Breast epithelium (tissue), 4 donors: ENCODE measurements around the gene POLR2H. TPM values are rescaled to one million over a fixed set of nuclear protein-coding genes. Genes with fewer than 3 reads are reported as not detected.

ENCODE experiments used
- DNase-seq, 2 donors: peaks; one replicate each; pipeline ENCODE4 v3.0.0-alpha.2; 2019; ENCODE audit warnings: low spot score in 2 of 2
- H3K27ac ChIP-seq, 2 donors: fragments of 200-600 bp; sonication (generic) in 1 of 2; one replicate each; pipeline ENCODE4 v1.5.1; 2016 to 2019; ENCODE audit warnings: mild to moderate bottlenecking in 1 of 2
- H3K27me3 ChIP-seq, 2 donors: fragments of 200-600 bp; sonication (generic) in 1 of 2; one replicate each; pipeline versions ENCODE4 v1.5.1 to v1.6.0; 2017 to 2019; ENCODE audit warnings: control low read depth in 1 of 2, mild to moderate bottlenecking in 1 of 2
- H3K36me3 ChIP-seq: fragments of 200-600 bp; one replicate; pipeline ENCODE4 v1.5.1; 2019
- H3K4me1 ChIP-seq, 2 donors: fragments of 200-600 bp; sonication (generic); one replicate each; pipeline ENCODE4 v1.5.1; 2016 to 2019; ENCODE audit warnings: control low read depth in 1 of 2
- H3K4me3 ChIP-seq, 3 donors: fragments of 200-600 bp; sonication (generic); 1 replicate in 2 of 3; 2 replicates in 1 of 3; pipeline ENCODE4 v1.5.1; 2016 to 2019; ENCODE audit warnings: mild to moderate bottlenecking in 3 of 3, moderate library complexity in 2 of 3
- H3K9me3 ChIP-seq, 2 donors: fragments of 200-600 bp; sonication (generic) in 1 of 2; one replicate each; pipeline ENCODE4 v1.5.1; 2016 to 2019; ENCODE audit warnings: control low read depth in 1 of 2
- POLR2A ChIP-seq: fragments of 450-650 bp; IDR thresholded peaks from one replicate; pipeline ENCODE4 v1.6.1; 2016; ENCODE audit warnings: antibody characterized with exemption, mild to moderate bottlenecking, moderate library complexity
- POLR2AphosphoS5 ChIP-seq, 3 donors: sonication (generic); formaldehyde crosslinking; IDR thresholded peaks; one replicate each; pipeline ENCODE4 v1.6.1; 2017; ENCODE audit warnings: antibody characterized with exemption in 3 of 3
- intact Hi-C: fragments of 100-400 bp; cut with DNase I; formaldehyde crosslinking; loops from one replicate; pipeline ENCODE4 v1.15.1; 2023; ENCODE audit warnings: low total_unique reads
- total RNA-seq, 3 donors: library from RNA; depleted of rRNA; stranded (reverse); fragments of >200 nt; gene quantifications; one replicate each; pipeline ENCODE4 v1.1.0, GENCODE V29; 2016
- TF ChIP-seq, protein P1 (sequence below), 3 donors: fragments of 450-650 bp; IDR thresholded peaks; one replicate each; pipeline ENCODE4 v1.5.1; 2016 to 2017; ENCODE audit warnings: antibody characterized with exemption in 3 of 3, mild to moderate bottlenecking in 3 of 3, moderate library complexity in 3 of 3

Gene POLR2H
- total RNA-seq, 3 donors from 2014 or later = 63.7 to 101 (median 99.5) TPM

DNA sequence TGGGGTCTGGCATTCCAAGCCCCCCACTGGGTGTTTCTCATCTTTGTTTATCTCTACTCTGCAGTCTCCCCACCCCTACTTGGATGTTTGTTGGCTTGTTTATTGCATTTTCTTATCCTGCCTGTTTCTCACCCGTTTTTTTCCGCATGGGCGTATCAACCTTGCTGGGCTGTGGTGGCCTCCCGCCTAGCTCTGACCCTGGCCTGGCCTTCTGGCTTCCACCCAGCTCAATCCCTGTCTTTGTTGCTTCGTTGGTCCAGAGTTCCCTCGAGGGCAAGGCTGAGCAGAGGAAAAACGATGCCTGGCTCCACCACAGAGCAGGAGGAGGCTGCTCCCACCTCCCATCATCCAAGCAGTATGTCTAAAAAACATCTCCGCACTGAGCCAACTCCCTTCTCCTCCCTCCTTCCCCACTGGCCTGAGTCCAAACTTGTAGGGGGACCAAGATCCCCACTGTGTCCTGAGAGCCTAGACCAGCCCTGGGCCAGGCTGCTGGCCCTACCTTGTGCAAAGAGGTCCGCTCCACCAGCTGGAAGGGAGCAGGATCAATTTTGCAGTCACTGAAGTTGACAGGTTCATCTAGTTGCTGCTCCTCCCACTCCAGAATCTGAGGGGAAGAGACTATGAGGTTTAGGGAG lies 9.9 kb upstream of the POLR2H start:
- Histone ChIP-seq H3K9me3 (no peaks in the 10 kb centered on the region), H3K27me3 (no peaks in the 10 kb centered on the region), H3K36me3 (no peaks in the 10 kb centered on the region), H3K4me1 (no peaks in the 10 kb centered on the region), H3K27ac (no peak overlapping the region), H3K4me3 (no peak overlapping the region)
- TF ChIP-seq POLR2AphosphoS5 (IDR thresholded peaks at IDR 0.05) = no peak
- no peak for TF ChIP-seq POLR2A
- TF ChIP-seq, protein P1, sequence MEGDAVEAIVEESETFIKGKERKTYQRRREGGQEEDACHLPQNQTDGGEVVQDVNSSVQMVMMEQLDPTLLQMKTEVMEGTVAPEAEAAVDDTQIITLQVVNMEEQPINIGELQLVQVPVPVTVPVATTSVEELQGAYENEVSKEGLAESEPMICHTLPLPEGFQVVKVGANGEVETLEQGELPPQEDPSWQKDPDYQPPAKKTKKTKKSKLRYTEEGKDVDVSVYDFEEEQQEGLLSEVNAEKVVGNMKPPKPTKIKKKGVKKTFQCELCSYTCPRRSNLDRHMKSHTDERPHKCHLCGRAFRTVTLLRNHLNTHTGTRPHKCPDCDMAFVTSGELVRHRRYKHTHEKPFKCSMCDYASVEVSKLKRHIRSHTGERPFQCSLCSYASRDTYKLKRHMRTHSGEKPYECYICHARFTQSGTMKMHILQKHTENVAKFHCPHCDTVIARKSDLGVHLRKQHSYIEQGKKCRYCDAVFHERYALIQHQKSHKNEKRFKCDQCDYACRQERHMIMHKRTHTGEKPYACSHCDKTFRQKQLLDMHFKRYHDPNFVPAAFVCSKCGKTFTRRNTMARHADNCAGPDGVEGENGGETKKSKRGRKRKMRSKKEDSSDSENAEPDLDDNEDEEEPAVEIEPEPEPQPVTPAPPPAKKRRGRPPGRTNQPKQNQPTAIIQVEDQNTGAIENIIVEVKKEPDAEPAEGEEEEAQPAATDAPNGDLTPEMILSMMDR (IDR thresholded peaks at IDR 0.05) = no peak
- intact Hi-C loops = loop anchor here (2.0 kb wide), 1 partner anchor 57 kb away; no protein-coding TSS in a partner anchor
- no peak for DNase-seq

DNA sequence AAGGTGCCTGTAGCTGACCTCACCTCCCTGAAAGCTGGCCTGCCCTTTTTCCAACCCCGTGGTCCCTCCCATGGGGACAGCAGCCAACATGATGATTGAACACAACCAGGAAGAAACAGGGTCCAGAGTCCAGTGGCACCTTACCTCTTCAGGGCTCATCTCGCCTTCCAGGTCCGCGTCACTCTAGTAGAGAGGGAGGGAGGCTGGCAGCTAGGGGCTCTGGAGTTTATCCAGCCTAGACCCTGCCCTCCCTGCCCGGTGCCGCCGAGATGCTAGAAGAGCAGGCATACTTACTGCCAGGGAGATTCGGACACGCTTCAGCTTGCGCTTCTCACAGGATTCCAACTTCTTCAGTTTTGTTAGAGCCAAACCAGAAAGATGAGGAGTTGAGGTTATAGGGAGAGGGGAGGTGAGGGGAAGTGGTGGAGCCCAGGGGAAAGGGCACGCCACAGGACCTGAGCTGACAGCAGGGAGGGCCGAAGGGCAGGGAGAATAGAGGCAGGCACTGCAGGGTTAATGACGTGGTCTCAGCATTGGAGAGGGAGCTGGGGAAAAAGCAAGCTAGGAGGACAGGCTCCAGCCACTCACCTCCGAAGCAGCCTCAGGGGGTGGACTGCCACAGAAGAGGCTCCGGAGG lies 9.2 kb upstream of the POLR2H start:
- Histone ChIP-seq H3K4me3 (no peak overlapping the region), H3K27me3 (no peaks in the 10 kb centered on the region), H3K9me3 (no peaks in the 10 kb centered on the region), H3K36me3 (no peaks in the 10 kb centered on the region), H3K4me1 (no peaks in the 10 kb centered on the region), H3K27ac (peak overlapping the region in 1 of 2 donors; percentile 23)
- no peak for TF ChIP-seq POLR2A
- TF ChIP-seq POLR2AphosphoS5 (IDR thresholded peaks at IDR 0.05) = no peak
- TF ChIP-seq, protein P1 (IDR thresholded peaks at IDR 0.05) = no peak
- no peak for DNase-seq
- intact Hi-C loops = no loop called here

DNA sequence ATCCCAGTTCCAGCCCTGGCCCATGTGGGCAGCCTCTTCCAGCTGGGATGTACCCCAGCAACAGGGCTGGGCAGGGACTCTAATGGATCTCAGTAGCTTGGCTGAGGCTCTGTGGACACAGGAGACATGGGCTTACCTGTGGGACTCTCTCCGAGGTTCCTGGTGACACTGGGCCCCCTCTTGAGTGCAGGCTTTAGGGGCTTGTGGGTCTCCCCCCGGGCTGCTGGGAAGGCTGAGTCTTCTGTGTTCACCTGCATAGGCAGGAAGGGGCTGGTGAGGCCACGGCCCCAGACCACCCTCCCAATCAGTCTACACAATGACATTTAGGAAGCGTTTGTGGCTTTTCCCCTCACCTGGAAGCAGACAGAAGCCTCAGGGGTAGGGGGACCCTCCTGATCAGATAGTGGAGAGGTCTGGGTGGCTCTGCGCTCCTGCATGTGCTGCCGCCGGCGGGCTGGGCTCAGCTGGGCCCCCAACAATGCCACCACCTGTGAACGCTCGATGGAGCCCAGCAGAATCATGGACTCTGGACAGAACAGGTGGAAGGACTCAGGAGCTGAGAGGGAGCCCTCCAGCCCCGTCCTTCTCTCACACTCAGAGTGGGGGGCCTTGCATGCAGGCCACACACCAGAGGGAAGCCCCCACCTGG lies 8.5 kb upstream of the POLR2H start:
- Histone ChIP-seq H3K4me3 (no peak overlapping the region), H3K9me3 (no peaks in the 10 kb centered on the region), H3K4me1 (no peaks in the 10 kb centered on the region), H3K27me3 (no peaks in the 10 kb centered on the region), H3K27ac (no peak overlapping the region), H3K36me3 (no peaks in the 10 kb centered on the region)
- intact Hi-C loops = no loop called here
- TF ChIP-seq, protein P1 (IDR thresholded peaks at IDR 0.05) = no peak
- no peak for TF ChIP-seq POLR2AphosphoS5 (IDR thresholded peaks at IDR 0.05)
- no peak for TF ChIP-seq POLR2A
- DNase-seq = no peak

DNA sequence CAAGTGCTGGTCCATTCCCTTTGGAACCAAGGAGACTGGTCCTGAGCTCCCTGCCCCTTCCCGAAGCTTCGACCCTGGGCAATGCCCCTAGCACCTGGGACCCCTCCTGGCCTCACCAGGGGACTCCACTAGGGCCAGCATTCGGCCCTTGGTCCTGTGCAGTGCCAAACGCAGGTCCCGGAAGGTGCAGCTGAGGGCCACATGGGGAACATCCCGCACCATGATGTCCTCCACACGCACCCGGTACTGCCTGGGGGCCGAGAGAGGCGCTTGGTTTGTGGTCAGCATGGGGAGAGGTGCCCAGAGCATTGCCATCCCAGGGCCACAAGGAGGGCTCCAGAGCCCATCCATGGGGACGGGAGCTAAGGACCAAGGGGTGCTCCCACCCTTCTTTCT lies 8.0 kb upstream of the POLR2H start:
- no peak overlapping the region for H3K4me3 ChIP-seq
- no peaks in the 10 kb centered on the region for H3K36me3 ChIP-seq
- intact Hi-C loops = no loop called here
- H3K27ac ChIP-seq = no peak overlapping the region
- no peak for DNase-seq
- H3K27me3 ChIP-seq = no peaks in the 10 kb centered on the region
- TF ChIP-seq POLR2A (no peak), POLR2AphosphoS5 (IDR thresholded peaks at IDR 0.05) (no peak)
- TF ChIP-seq, protein P1 (IDR thresholded peaks at IDR 0.05) = no peak
- H3K4me1 ChIP-seq = no peaks in the 10 kb centered on the region
- H3K9me3 ChIP-seq = no peaks in the 10 kb centered on the region
